Stimulated activated CD4-positive, alpha-beta T cell treated with anti-CD3 and anti-CD28 coated beads, Interleukin-4, amount 100 ng/mL, for 1 hour (primary cell): ENCODE results near the gene CBFA2T3.

ENCODE experiments used
- DNase-seq: peaks from one replicate; pipeline ENCODE4 v3.0.0-alpha.2; 2020

Gene CBFA2T3

DNA sequence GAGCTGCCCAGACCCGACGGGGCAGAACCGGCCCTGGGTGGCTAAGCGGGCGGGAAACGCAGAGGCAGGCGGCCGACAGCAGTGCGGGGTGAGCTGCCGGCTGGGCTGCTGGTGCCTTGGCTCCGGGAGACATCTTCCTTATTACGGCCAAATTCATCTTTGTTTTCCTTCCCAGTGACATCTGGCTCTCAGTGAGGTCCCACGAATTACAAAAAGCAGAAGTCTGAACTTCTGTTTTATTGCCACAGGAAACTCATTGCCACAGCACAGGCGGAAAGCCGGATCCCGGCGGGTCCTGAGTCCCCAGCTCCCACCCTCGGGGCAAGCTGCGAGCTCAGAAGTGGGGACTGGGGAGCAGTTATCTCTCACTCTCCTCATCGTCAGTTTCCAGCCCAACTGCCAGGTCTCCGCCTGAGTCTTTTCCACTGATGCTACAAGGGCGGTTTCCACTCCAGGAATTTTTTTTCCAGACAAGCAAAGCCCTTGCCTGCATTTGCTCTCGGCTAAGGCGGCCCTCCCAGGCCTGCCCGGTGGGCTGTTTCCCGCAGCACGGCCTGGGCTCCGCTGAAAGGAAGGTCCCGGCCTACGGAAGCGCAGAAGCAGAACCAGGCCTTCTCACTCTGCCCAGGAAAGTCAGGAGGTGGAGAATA lies 40.3 kb downstream of the CBFA2T3 start:
- DNase-seq, result no peak

DNA sequence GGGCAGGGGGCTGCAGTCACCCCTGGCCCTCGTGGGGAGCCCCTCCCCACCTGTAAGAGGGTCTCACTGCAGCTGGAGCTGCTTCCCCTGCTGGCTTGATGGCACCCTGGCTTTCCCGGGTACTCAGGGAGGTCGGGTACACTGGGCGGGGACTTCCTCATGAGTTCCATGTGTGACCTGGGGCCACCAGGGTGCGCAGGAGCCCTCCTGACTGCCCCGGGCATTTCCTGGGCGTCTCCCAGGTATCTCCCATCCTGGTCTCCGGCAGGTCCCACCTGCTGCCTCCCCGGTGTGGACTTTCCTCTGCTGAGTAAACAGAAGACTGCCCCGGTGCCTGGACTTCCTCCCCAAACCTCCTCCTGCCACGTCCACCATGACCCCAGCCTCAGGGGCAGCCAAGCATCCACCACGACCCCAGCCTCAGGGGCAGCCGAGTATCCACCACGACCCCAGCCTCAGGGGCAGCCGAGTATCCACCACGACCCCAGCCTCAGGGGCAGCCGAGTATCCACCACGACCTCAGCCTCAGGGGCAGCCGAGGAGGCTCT lies 40.9 kb downstream of the CBFA2T3 start:
- DNase-seq, result peak; percentile 19

DNA sequence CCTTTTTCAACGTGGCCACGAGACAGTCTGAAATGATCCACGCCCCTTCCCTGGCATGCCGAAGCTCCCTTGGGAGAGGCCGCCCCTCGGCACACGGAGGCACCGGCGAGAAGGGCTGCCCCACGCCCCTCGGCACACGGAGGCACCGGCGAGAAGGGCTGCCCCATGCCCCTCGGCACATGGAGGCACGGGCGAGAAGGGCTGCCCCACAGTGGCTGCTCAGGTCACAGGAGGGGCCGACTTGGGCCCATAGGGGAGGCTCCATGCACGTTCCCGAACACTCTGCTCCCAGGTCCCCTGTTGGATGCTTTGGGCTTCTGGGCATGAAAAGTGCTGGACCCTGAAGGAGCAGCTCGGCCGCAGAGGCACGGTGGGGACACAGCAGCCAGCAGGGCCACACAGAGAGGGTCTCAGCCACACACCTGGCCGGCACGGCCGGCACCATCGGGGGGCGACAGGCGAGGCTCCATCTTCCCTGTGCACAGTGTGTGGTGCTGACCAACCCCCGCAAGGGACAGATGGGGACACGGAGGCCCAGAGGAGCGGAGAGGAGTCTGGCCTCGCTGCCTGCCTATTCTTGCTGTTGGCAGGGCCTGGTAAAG lies 42.8 kb downstream of the CBFA2T3 start:
- no peak for DNase-seq

DNA sequence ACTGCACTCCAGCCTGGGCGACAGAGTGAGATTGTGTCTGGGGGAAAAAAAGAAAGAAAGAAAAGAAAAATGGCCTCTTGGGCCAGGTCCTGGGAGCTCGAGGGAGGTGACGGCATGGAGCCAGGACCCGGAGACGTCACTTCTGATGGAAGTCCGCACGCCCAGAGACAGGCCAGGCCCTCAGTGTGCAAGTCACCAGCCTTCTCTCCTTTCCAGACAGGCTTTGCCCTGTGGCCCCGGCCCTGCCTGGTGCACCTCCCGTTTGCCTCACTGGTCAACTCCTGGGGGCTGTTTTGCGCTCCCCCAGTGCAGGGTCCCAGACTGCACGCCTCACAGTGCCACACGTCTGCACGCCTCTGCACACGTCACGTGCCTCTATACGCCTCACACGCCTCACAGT lies 44.1 kb downstream of the CBFA2T3 start:
- DNase-seq, result no peak

DNA sequence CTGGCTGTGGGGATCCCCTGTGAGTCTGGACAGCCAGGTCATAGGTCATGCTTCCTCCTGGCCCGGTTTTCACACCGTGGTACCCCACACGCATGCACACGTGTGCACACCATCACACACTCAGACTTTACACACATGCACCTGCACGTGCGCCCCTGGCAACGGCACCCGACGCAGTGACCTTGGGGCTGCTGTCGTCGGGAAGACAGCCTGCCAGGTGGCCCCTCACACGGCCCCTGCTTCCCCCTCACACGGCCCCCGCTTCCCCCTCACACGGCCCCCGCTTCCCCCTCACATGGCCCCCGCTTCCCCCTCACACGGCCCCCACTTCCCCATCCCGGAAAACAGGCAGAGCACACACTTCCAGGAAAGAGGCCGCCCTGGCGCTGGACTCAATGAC lies 45.1 kb downstream of the CBFA2T3 start:
- no peak for DNase-seq

DNA sequence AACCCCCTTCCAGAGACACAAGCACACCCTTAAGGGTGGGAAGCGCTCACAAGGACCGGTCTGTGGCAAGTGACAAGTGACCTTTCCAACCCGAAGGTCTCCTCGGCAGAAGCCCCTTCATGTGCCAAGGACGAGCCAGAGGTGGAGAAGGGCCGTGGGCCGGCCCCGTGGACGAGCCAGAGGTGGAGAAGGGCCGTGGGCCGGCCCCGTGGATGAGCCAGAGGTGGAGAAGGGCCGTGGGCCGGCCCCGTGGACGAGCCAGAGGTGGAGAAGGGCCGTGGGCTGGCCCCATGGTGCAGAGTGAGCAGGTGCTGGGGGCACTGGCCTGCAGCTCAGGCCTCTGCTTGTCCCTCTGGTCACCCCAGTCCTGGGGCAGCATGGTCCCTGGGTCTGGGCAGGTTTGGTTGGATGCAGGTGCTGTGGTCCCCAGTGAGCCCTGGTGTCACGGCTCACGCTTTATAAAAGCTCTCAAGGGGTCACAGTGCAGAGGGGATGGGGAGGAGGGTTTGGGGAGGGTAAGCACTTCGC lies 45.6 kb downstream of the CBFA2T3 start:
- DNase-seq, result no peak

DNA sequence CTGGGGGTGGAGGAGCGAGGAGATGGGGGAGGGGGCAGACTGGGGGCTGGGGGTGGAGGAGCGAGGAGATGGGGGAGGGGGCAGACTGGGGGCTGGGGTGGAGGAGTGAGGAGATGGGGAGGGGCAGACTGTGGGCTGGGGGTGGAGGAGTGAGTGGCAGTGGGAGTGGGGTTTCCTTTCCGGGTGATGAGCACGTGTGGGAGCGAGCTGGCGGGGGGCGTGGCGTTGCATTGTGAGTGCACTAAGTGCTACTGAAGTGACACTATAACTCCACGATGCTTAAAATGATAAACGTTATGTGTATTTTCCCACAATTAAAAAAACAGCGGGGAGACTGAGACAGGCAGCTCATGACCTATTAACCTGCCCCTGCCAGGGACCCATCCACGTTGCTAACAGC lies 46.3 kb downstream of the CBFA2T3 start:
- DNase-seq, result no peak

DNA sequence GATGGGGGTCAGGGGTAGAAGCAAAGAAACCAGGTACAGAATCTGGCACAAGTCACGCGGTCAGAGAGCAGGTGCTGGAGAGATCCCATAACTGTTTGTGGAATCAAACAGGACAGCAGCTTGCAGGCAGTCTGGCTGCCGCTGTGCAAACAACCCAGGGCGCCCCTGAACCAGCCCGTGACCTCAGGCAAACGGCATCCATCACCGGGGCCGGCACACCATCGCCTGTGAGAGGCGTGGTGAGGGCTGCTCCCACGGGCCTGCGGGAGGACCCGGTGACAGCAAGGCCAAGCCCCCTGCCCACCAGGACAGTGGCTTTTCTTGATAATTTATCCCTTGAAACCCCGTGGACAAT lies 47.9 kb downstream of the CBFA2T3 start:
- DNase-seq, result no peak

DNA sequence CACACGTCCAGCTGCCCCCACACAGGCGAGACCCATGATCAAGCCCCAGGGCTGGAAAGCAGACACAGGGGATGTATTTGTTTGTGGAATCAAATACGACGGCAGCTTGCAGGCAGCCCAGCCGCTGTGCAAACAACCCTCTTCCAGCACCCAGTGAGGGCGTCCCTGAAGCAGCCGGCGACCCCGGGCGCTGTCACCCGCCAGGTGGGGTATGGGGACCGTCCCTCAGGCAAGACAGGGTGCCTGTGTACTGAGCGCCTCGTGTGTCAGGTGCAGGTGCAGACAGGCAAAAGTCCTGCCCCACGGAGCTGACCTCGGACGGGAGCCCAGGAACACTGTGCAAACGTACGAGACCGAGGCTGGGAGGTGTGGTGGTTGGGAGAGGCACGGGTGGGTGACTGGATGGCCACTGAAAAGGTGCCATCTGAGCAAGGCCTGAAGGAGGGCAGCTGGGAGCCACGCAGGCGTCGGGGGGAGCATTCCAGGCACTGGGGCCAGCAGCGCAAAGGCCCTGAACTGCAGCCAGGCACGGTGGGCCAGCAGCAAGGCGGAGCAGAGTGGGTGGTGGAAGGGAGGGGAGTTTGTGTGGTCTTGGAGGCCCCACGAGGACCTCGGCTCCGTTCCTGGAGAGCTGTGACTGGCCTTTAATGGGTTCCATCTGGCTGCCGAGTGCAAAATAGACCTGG lies 48.5 kb downstream of the CBFA2T3 start:
- no peak for DNase-seq

DNA sequence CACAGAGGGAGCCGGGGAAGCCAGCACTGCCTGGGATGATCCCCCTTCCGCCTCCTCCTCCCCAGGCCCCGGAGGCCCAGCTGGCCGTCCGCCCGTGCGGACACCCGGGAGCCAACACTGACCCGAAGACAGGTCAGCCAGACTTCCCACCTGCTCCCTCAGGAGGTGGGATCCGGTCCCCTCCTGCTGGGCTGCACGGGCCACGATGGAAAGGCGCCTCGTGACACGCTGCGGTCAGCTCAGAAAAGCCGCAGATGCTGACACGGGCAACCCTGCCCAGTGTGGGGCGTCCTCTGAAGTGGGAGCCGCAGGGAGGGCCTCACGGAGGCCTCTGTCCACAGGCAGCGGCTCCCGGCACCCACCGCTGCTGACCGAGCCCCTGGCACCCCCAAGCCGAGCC lies 49.3 kb downstream of the CBFA2T3 start:
- no peak for DNase-seq

DNA sequence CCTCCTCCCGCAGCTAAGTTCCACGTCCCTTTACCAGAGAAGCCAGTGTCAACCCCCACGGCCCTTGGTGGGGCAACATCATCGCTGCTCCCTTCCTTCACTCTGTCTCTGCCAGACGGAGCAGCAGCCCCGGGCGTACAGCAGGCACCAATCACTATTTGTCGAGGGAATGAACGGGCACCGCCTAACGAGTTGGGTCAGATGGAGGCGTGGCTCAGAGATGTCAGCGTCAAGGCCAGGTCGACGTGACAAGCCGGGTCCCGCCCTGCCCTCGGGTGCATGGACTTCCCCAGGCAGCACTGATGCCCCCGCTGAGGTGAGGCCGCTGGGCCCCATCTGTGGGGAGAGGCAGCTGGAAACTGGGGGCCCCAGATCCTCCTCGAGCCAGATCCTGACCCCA lies 50.0 kb downstream of the CBFA2T3 start:
- no peak for DNase-seq

DNA sequence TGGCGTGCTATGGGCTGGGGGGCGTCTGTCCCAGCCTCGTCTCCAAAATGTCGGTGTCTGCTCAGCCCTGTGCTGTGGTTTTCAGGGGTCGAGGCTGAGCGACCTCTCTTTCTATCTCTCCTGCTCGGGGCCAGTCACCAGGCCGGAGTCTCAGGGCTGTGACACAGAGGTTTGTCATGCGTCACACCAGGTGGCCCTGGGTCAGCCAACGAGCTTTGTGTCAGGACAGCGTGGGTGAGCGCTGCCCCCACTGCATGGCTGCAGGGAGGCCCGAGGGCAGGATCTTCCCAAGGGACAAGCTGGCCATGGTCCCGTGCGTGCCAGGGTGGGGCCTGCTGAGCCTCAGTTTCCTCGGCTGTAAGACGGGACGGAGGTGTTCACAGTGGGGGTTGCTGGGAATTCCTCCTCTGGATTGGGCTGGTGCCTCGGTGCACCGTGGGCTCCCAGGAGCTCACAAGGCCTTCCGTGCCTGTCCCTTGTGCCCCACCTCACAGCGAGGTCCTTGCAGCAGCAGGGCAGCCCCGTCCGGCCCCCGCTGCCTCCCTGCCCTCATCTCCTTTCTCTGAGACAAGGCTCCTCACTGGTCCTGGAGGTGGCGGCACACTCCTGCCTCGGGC lies 50.5 kb downstream of the CBFA2T3 start:
- DNase-seq, result no peak

DNA sequence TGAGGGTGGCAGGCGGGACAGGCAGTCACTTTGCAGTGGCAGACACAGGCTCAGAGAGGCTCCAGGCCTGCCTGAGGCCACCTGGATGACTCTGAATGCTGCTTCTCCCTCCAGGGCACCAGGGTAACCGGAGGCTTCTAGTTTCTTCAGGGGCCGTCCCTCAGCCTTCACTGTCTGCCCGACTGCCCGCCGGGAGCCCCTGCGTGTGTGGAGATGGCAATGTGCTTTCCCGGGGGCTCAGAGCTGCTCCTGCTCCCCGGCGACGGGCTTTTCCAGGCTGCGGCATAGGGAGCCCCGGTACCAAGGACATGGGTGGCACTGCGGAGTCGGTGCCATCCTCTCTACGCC lies 51.5 kb downstream of the CBFA2T3 start:
- DNase-seq, result no peak

DNA sequence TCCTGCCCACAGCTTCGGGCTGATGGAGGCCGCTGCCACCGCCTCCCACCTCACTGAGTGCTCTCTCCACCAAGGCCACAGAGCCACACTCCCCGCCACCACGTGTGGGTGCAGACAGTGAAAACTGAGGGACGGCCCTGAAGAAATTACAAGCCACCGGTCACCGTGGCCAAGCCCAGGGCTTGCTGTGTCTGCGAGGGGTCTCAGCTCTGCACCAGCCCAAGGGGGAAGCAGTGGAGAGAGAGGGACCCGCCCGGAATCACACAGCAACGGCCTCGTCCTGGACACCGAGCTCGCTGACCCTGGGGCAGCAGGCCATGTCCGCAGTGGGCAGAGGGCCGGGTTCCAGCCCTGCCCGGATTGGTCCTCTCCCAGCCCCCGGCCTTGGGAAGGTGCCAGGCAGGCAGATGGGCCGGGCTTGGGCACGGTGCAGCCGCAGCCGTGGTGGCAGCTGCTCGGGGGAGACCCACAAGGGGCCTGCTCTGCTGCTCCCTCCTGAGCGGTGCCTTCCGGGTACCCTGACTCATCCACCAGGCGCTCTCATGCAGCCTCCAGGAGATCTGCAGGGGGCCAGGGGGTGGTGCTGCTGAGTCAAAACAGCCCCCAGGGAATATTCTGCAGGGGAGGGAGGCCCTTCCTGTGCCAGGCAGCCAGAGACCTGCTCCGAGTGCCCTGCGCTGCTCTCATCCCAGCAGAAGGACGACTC lies 52.0 kb downstream of the CBFA2T3 start:
- peak; percentile 33 for DNase-seq

DNA sequence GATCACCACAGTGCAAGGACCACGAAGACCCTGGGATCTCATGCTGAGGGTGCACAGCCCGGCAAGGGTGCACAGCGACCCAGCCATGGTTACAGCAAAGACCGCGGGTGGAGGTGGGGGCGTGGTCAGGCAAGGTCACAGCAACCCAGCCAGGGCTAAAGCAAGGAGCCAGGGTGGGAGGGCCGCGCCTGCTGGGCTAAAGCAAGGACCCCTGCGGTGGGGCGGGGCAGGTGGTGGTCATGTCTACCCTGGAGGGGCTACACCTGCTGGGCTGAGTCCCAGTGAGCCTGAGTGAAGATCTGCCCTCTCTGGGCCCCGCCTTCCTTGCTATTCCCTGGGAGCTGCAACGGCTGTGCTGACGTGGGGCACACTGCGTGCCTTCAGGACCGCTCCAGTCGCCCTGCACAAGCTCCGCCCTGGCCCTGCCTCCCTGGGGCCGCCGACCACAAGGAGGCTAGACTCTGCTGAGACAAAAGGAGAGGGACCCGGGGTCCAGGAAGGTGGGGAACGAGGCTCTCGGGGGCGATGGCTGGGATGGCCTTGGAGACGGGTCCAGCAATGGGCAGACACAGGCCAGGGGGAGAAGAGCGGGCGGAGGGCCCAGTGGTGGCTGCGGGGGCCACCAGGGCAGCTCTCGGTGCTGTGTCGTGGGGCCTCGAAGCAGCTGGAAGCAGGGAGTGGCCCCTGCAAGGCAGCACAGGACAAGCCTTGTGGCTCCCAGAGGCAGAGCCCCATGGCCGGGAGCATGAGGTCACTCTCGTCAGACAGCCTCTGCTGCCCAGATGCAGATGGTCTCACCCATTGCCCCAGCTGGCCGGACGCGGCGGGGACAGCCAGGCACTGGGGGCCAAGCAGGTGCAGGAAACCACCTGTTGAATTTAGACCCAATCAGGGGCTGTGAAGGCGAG lies 52.8 kb downstream of the CBFA2T3 start:
- DNase-seq, result no peak

DNA sequence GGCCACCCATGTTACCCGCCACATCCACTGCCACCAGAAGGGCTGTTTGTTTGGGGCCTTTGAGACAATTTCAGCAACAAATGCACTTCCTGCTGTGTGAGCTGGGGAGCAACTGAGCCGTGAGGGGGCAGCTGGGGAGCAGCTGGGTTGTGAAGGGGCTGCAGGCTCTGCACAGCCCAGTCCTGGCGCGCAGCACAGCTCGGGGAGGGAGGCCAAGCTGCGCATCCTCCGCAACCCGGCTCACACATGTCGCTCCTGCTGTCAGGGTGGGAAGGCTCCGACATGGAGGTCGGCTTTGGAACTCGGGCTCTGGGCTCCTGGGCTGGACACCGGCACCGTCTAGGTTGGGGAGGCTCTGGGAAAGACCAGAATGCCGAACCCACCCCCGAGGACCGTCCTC lies 53.6 kb downstream of the CBFA2T3 start:
- no peak for DNase-seq

DNA sequence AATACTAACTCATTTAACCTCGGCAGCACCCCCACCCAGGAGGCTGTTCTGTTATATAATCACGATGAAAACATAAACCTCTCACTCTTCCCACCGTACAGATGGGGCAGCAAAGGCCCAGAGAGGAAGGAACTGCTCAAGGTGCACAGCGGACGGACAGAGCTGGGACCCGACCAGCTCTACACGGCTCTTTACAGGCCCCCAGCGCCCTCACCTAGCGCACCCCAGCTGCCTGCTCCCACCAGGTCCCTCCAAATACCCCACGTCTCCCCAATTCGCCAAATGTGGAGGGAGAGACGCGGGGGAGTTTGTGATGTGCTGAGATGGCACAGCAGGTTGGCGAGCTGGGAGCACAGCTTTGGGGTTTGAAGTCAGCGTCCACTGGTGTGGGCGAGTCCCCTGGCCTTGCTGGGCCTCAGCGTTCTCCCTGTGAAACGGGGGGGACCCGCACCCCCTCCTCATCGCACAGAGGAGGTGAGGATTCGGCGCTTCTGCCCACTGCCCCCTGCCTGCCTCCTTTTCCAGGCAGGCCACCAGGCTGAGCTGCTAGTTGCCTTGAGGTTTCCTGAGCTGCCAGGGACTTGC lies 54.1 kb downstream of the CBFA2T3 start:
- no peak for DNase-seq

DNA sequence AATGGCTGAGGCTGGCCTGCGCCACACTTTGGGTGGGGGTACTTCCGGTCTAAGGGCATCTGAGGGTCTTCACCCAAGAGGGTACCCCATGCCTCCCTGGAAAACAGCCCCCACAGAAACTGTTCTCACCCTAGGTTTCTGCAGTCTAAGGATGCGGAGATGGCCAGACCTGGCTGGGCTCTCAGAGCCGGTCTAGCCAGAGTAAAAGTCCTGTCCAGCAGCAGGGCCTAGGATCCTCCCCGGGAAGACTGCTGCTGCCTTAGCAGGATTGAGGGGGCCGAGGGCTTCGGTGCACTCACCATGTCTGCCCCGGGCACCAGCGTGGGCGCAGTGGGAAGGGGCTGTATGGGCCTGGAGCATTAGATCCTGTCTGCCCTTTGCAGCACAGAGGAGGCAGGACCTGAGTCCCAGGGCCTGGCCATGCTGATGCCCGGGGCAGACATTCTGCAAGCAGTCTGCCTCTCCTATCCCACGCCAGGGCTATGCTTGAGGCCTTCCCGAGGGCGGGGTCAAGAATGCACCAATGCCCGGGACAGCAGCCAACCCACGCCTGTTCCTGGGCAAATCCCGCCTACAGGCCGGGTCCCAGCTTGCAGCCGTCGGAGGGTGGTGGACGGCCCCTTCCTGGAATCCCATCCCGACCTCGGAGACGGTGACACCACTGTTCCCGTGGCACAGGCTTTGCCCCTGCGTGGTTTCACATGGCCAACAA lies 54.7 kb downstream of the CBFA2T3 start:
- no peak for DNase-seq

DNA sequence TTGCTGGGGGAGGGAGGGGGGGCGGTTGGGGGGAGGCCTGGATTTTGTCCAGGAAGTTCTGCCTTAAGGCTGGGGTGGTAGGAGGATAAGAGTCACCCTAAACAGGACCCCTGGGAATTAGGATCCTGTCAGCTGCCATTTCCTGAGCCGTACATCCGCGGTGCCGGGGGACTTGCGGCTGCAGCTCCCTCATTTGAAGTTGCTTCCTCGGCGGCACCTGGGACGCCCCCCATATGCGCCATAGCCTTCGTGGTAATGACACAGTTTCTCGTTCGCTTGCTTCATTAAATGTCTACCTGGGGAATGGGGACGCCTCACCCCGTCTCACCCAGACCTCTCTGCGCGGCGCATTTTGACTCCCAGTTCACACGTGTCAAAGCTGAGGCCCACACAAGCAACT lies 55.4 kb downstream of the CBFA2T3 start:
- DNase-seq, result no peak

DNA sequence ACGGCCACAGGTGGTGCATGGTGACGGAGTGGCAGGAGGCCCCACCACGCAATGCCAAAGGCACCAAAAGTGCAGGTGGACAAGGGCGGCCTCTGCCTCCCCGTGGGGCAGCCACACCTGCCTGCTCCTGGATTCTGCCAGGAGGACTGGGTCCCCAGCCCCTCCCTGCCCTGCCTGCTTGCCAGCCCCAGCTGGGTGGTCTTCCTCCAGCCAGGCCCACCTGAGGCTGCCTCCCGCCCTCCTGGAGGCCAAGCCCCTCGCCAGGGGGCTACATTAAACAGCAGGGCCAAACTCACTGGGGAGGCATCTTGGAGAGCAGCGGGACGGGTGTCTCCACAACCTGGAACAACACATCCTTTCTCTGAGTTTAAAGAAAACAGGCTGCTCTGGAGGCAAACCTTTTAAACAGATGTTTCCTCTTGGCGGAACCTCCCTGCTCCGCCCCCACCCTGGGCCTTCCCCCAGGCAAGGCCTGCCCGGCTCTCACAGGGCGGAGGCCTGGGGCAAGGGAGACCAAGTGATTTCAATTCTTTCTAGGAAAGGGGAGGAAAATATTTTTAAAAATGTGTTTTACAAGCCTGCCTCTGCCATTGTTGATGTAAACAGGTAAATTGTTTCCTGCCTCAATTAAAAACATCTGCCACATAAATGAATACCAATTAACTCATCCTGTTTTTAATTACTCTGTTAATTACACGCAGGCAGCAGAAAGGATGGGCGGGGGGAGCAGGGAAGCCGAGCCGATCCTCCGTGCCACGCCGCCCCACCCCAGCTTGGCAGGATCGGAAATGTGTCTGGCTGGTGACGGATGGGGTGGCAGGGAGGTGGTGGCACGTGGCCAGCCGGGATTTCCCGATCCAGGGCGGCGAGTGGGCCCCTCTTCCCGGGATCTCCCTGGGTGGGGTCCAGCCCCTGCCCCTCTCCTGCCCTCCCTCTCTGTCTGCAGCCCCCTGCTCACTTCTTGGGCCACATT lies 56.1 kb downstream of the CBFA2T3 start:
- DNase-seq, result no peak
